B cell (primary cell): ENCODE data around the gene NELL1. TPM values are rescaled to one million over a fixed set of nuclear protein-coding genes. Genes with fewer than 3 reads are reported as not detected.

Source experiments
- ATAC-seq: fragments of 200-7000 bp; cut with Tn5 transposase; one replicate; pipeline ENCODE4 v1.10.0; 2021; ENCODE audit warnings: low read depth, mild to moderate bottlenecking, moderate number of reproducible peaks, moderate library complexity
- CTCF ChIA-PET: fragments of 350-600 bp; sonication (Branson Sonifier 250); formaldehyde crosslinking; loops from one replicate; lab custom pipeline; 2021; ENCODE audit warnings: antibody characterized with exemption, inconsistent platforms; lab: Charles Lee
- POLR2A ChIA-PET: fragments of 350-600 bp; sonication (Branson Sonifier 250); formaldehyde crosslinking; loops from one replicate; lab custom pipeline; 2021; ENCODE audit warnings: antibody characterized with exemption; lab: Charles Lee
- DNase-seq: peaks from one replicate; pipeline ENCODE4 v3.0.0; 2013
- H2AFZ ChIP-seq: 2 replicates; pipeline ENCODE4 v1.6.1; 2012; ENCODE audit warnings: mild to moderate bottlenecking, low read depth, low read length; ENCODE audit not compliant: insufficient read depth, poor library complexity, severe bottlenecking
- H3K27ac ChIP-seq, 2 donors: 1 replicate in 1 of 2; 2 replicates in 1 of 2; pipeline ENCODE4 v1.5.1; 2012 to 2013; ENCODE audit warnings: low read length in 2 of 2, mild to moderate bottlenecking in 2 of 2, moderate library complexity in 1 of 2
- H3K27me3 ChIP-seq, 4 experiments: fragments of 200-600 bp in 1 of 4; sonication (generic) in 1 of 4; replicated peaks in 1 of 4; 1 replicate in 2 of 4; 2 replicates in 2 of 4; pipeline versions ENCODE4 v1.6.1 to v1.7.0; 2013 to 2016; ENCODE audit warnings: low read length in 3 of 4, mild to moderate bottlenecking in 2 of 4, mixed read lengths in 1 of 4, moderate library complexity in 1 of 4; ENCODE audit not compliant: insufficient read depth in 4 of 4, control insufficient read depth in 3 of 4; ENCODE audit errors: control extremely low read depth in 1 of 4
- H3K36me3 ChIP-seq, 2 experiments: replicated peaks in 1 of 2; 1 replicate in 1 of 2; 2 replicates in 1 of 2; pipeline versions ENCODE4 v1.6.1 to v1.7.1; 2013; ENCODE audit warnings: low read length in 1 of 2; ENCODE audit not compliant: insufficient read depth in 2 of 2, control insufficient read depth in 1 of 2; ENCODE audit errors: control extremely low read depth in 1 of 2, extremely low read depth in 1 of 2
- H3K4me1 ChIP-seq, 2 donors: fragments of 200-600 bp in 1 of 2; sonication (generic) in 1 of 2; 1 replicate in 1 of 2; 2 replicates in 1 of 2; pipeline versions ENCODE4 v1.5.1 to v1.6.1; 2013 to 2017; ENCODE audit warnings: low read length in 2 of 2; ENCODE audit not compliant: control insufficient read depth in 2 of 2, insufficient read depth in 2 of 2
- H3K4me2 ChIP-seq: replicated peaks from 2 replicates; pipeline ENCODE3; 2012; ENCODE audit warnings: mild to moderate bottlenecking, low read depth, low read length; ENCODE audit not compliant: poor library complexity, severe bottlenecking
- H3K4me3 ChIP-seq, 5 experiments: fragments of 200-600 bp in 1 of 5; sonication (generic) in 1 of 5; 1 replicate in 3 of 5; 2 replicates in 2 of 5; pipeline versions ENCODE4 v1.5.1 to v1.7.0; 2011 to 2016; ENCODE audit warnings: low read length in 4 of 5, mild to moderate bottlenecking in 4 of 5, low read depth in 2 of 5, control low read depth in 1 of 5, moderate library complexity in 1 of 5; ENCODE audit not compliant: insufficient read depth in 1 of 5; ENCODE audit errors: control extremely low read depth in 1 of 5, extremely low read depth in 1 of 5
- H3K79me2 ChIP-seq: fragments of 200-600 bp; sonication (generic); one replicate; pipeline ENCODE4 v1.6.0; 2016; ENCODE audit warnings: low read length; ENCODE audit not compliant: control insufficient read depth, insufficient read depth
- H3K9ac ChIP-seq: fragments of 200-600 bp; sonication (generic); 2 replicates; pipeline ENCODE4 v1.6.1; 2017; ENCODE audit warnings: mild to moderate bottlenecking, low read length, moderate library complexity
- H3K9me3 ChIP-seq, 3 donors: one replicate each; pipeline versions ENCODE4 v1.6.1 to v1.7.1; 2013; ENCODE audit warnings: low read length in 2 of 3; ENCODE audit not compliant: control insufficient read depth in 2 of 3, insufficient read depth in 1 of 3; ENCODE audit errors: control extremely low read depth in 1 of 3
- H4K20me1 ChIP-seq: 2 replicates; pipeline ENCODE4 v1.6.0; 2012; ENCODE audit warnings: mild to moderate bottlenecking, low read length; ENCODE audit not compliant: insufficient read depth, control insufficient read depth, poor library complexity, severe bottlenecking
- H3K27ac Mint-ChIP-seq: one replicate; pipeline ENCODE4 v1.8.0; 2021; ENCODE audit warnings: mixed read lengths
- H3K27me3 Mint-ChIP-seq: one replicate; pipeline ENCODE4 v1.8.0; 2021; ENCODE audit warnings: mixed read lengths
- H3K4me1 Mint-ChIP-seq: one replicate; pipeline ENCODE4 v1.8.0; 2021; ENCODE audit warnings: mixed read lengths
- H3K4me3 Mint-ChIP-seq: one replicate; pipeline ENCODE4 v1.8.0; 2021; ENCODE audit warnings: mixed read lengths
- H3K9me3 Mint-ChIP-seq: one replicate; pipeline ENCODE4 v1.8.0; 2022; ENCODE audit warnings: mixed read lengths; ENCODE audit not compliant: insufficient read depth
- EZH2 ChIP-seq: IDR thresholded peaks from 2 replicates; pipeline ENCODE4 v1.6.1; 2012; ENCODE audit warnings: borderline replicate concordance, low read depth, mild to moderate bottlenecking, moderate library complexity, low read length; ENCODE audit not compliant: insufficient read depth, poor library complexity, severe bottlenecking
- WGBS: methylation state at CpG from one replicate; pipeline ENCODE4 v1.1.5; 2013; ENCODE audit warnings: missing lambda C conversion rate; ENCODE audit not compliant: insufficient coverage; 5-methylcytosine and 5-hydroxymethylcytosine counted together
- intact Hi-C: fragments of 100-400 bp; cut with micrococcal nuclease; formaldehyde crosslinking; loops from one replicate; pipeline ENCODE4 v1.10.0; 2022
- polyA plus RNA-seq: library from polyadenylated mRNA; depleted of rRNA; stranded (reverse); fragments of >200 nt; gene quantifications from 2 replicates; pipeline ENCODE4 v1.2.3, GENCODE V29; 2012
- total RNA-seq, 2 donors: library from RNA; stranded (reverse); fragments of 120-200 nt in 1 of 2; gene quantifications; 1 replicate in 1 of 2; 2 replicates in 1 of 2; pipeline versions ENCODE4 v1.2.3 to v1.2.4, GENCODE V29; 2013 to 2022
- TF ChIP-seq, protein P1 (sequence below): fragments of 200-600 bp; IDR thresholded peaks from one replicate; pipeline ENCODE4 v1.8.0; 2022; ENCODE audit warnings: antibody characterized with exemption, mild to moderate bottlenecking

Gene NELL1
- total and polyA plus RNA-seq, 2 donors (not counting 1 experiment from before 2014, with no cell fraction given) = not detected

DNA sequence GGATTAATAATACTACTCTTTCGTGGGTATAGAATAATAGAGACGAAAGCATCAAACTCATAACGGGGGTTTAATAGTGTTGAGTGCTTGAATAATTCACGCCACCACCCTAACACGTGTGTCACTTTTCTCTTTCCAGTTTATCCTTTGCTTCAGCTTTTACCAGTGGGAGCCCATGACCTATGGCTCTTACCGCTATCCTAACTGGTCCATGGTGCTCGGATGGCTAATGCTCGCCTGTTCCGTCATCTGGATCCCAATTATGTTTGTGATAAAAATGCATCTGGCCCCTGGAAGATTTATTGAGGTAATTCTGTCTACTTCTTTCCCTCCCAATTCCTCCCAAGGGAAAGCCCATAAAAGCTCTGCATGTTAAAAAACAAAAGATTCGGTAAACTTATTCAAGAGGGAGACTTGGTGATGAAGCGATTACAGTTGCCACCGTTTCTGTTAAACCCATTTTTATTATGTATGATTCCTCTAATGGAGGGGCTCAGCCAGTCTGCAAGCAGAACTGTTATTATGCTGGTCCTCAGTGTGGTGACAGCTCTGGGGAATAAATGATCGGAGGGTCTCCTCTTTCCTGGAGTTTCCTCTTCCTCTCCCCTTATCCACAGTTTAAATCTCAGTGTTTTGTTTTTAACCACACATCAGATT, 17.1 kb upstream of the NELL1 start:
- H3K9ac ChIP-seq = no peak overlapping the region
- no peak overlapping the region for H3K4me3 Mint-ChIP-seq
- DNase-seq = no peak
- H3K4me3 ChIP-seq = no peak overlapping the region
- 97% methylated on average over 5 of the region's 13 CpGs for WGBS
- no peaks in the 10 kb centered on the region for H4K20me1 ChIP-seq
- no peaks in the 10 kb centered on the region for H3K79me2 ChIP-seq
- ATAC-seq = no peak
- ChIA-PET CTCF (no interaction called here), POLR2A (no interaction called here)
- H3K27me3 ChIP-seq = peaks cover 0 to 3% (median 0%) of the 10 kb centered on the region in 4 experiments
- H3K27ac ChIP-seq = no peak overlapping the region
- intact Hi-C loops = no loop called here
- H2AFZ ChIP-seq = no peak overlapping the region
- peaks cover 11% of the 10 kb centered on the region for H3K27me3 Mint-ChIP-seq
- H3K4me1 Mint-ChIP-seq = no peaks in the 10 kb centered on the region
- no peaks in the 10 kb centered on the region for H3K36me3 ChIP-seq
- H3K4me2 ChIP-seq = no peak overlapping the region
- no peaks in the 10 kb centered on the region for H3K9me3 Mint-ChIP-seq
- H3K27ac Mint-ChIP-seq = no peak overlapping the region
- no peaks in the 10 kb centered on the region for H3K9me3 ChIP-seq
- no peaks in the 10 kb centered on the region for H3K4me1 ChIP-seq
- TF ChIP-seq EZH2 = no peak
- TF ChIP-seq, protein P1, sequence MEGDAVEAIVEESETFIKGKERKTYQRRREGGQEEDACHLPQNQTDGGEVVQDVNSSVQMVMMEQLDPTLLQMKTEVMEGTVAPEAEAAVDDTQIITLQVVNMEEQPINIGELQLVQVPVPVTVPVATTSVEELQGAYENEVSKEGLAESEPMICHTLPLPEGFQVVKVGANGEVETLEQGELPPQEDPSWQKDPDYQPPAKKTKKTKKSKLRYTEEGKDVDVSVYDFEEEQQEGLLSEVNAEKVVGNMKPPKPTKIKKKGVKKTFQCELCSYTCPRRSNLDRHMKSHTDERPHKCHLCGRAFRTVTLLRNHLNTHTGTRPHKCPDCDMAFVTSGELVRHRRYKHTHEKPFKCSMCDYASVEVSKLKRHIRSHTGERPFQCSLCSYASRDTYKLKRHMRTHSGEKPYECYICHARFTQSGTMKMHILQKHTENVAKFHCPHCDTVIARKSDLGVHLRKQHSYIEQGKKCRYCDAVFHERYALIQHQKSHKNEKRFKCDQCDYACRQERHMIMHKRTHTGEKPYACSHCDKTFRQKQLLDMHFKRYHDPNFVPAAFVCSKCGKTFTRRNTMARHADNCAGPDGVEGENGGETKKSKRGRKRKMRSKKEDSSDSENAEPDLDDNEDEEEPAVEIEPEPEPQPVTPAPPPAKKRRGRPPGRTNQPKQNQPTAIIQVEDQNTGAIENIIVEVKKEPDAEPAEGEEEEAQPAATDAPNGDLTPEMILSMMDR = no peak

DNA sequence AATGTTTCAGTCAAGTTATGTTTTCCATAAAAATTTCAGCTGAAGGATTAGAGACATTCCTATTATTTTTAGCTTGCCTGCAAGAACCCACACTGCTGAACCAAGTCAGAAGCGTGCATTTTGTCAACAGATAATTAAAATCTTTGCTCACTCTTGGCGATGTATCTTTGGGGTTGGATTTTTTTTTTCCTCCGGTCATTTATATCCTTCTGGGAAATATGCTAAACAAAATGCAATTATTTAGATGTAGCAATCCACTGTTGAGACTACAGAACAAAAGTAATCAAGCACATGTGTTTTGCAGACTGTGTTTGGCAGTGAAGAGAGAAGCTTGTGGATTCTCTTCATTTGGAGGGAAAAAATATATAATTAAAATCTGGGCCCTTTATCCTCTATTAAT, 15.3 kb upstream of the NELL1 start:
- Histone ChIP-seq H3K9ac (no peak overlapping the region), H3K4me2 (no peak overlapping the region), H3K79me2 (no peaks in the 10 kb centered on the region), H3K27me3 (peaks cover 0 to 3% (median 0%) of the 10 kb centered on the region in 4 experiments), H3K27ac (no peak overlapping the region), H3K36me3 (no peaks in the 10 kb centered on the region), H3K4me1 (no peaks in the 10 kb centered on the region), H2AFZ (no peak overlapping the region), H3K9me3 (no peaks in the 10 kb centered on the region), H3K4me3 (no peak overlapping the region), H4K20me1 (no peaks in the 10 kb centered on the region)
- Mint-ChIP-seq H3K9me3 (no peaks in the 10 kb centered on the region), H3K4me3 (no peak overlapping the region), H3K27ac (no peak overlapping the region), H3K27me3 (peaks cover 11% of the 10 kb centered on the region), H3K4me1 (no peaks in the 10 kb centered on the region)
- no peak for DNase-seq
- CTCF ChIA-PET = no interaction called here
- intact Hi-C loops = no loop called here
- POLR2A ChIA-PET = no interaction called here
- no peak for TF ChIP-seq EZH2
- TF ChIP-seq, protein P1 = no peak
- ATAC-seq = no peak
- no CpG with 5 or more reads among the region's 3 CpGs for WGBS
